Keratinocyte (primary cell): ENCODE measurements around the gene PREP. TPM values are rescaled to one million over a fixed set of nuclear protein-coding genes. Genes with fewer than 3 reads are reported as not detected.
"Not testable (repeated sequence)": the region's sequence is repeated elsewhere in the genome, so short reads cannot be mapped to it uniquely, and the experiment has no call there.

Experiments
- DNase-seq: peaks from one replicate; pipeline ENCODE4 v3.0.0-alpha.2; 2011; ENCODE audit warnings: low read depth, missing footprints, low spot score
- FAIRE-seq: peaks from 2 replicates; lab custom pipeline; 2011; peaks lifted over from hg19 to GRCh38; lab: Jason Lieb, UNC
- H2AFZ ChIP-seq: 2 replicates; pipeline ENCODE4 v1.6.0; 2012; ENCODE audit warnings: low read length, control low read depth, inconsistent platforms; ENCODE audit not compliant: control insufficient read depth
- H3K27ac ChIP-seq: 2 replicates; pipeline ENCODE4 v1.5.1; 2011; ENCODE audit warnings: low read length; ENCODE audit not compliant: control insufficient read depth, insufficient read depth
- H3K27me3 ChIP-seq: 3 replicates; pipeline ENCODE4 v1.6.0; 2011; ENCODE audit warnings: low read length; ENCODE audit not compliant: control insufficient read depth, insufficient read depth; ENCODE audit errors: extremely low read depth
- H3K36me3 ChIP-seq, 2 experiments: 2 replicates in 1 of 2; 3 replicates in 1 of 2; pipeline ENCODE4 v1.5.1; 2011; ENCODE audit warnings: low read length in 2 of 2, mild to moderate bottlenecking in 1 of 2; ENCODE audit not compliant: control insufficient read depth in 2 of 2, insufficient read depth in 2 of 2; ENCODE audit errors: extremely low read depth in 1 of 2
- H3K4me1 ChIP-seq: 3 replicates; pipeline ENCODE4 v1.5.1; 2011; ENCODE audit warnings: low read length; ENCODE audit not compliant: control insufficient read depth, insufficient read depth; ENCODE audit errors: extremely low read depth
- H3K4me2 ChIP-seq: 3 replicates; pipeline ENCODE4 v1.6.0; 2011; ENCODE audit warnings: low read depth, low read length; ENCODE audit not compliant: control insufficient read depth, insufficient read depth; ENCODE audit errors: extremely low read depth
- H3K4me3 ChIP-seq, 3 experiments: fragments of 200-600 bp in 1 of 3; sonication (generic) in 1 of 3; 2 replicates in 2 of 3; 3 replicates in 1 of 3; pipeline ENCODE4 v1.5.1; 2011 to 2016; ENCODE audit warnings: low read length in 3 of 3, mild to moderate bottlenecking in 3 of 3, control low read depth in 2 of 3, inconsistent platforms in 1 of 3, low read depth in 1 of 3, mixed read lengths in 1 of 3, mixed run types in 1 of 3, moderate library complexity in 1 of 3; ENCODE audit not compliant: control insufficient read depth in 2 of 3, insufficient read depth in 2 of 3; ENCODE audit errors: extremely low read depth in 1 of 3
- H3K79me2 ChIP-seq: 2 replicates; pipeline ENCODE4 v1.6.0; 2012; ENCODE audit warnings: low read length; ENCODE audit not compliant: control insufficient read depth, insufficient read depth
- H3K9ac ChIP-seq: 3 replicates; pipeline ENCODE4 v1.6.0; 2011; ENCODE audit warnings: low read length; ENCODE audit not compliant: control insufficient read depth, insufficient read depth; ENCODE audit errors: extremely low read depth
- H3K9me1 ChIP-seq: 3 replicates; pipeline ENCODE4 v1.6.0; 2011; ENCODE audit warnings: low read length; ENCODE audit not compliant: control insufficient read depth, insufficient read depth; ENCODE audit errors: extremely low read depth
- H3K9me3 ChIP-seq: 2 replicates; pipeline ENCODE4 v1.5.1; 2012; ENCODE audit warnings: low read depth, low read length; ENCODE audit not compliant: control insufficient read depth
- H4K20me1 ChIP-seq: 3 replicates; pipeline ENCODE4 v1.6.0; 2011; ENCODE audit warnings: low read length; ENCODE audit not compliant: control insufficient read depth, insufficient read depth; ENCODE audit errors: extremely low read depth
- EZH2 ChIP-seq: IDR thresholded peaks from one replicate; pipeline ENCODE4 v1.6.1; 2012; ENCODE audit warnings: inconsistent platforms, mild to moderate bottlenecking, low read length, moderate library complexity
- dilution Hi-C: fragments of 300-500 bp; cut with MboI; formaldehyde crosslinking; loops from one replicate; pipeline ENCODE4 v1.7.0; 2020; ENCODE audit warnings: low sequenced_read_pairs; ENCODE audit not compliant: extremely low pct_ligation_motif_present
- polyA plus RNA-seq, 5 experiments: library from polyadenylated mRNA; depleted of rRNA in 3 of 5; stranded (reverse) in 3 of 5; stranded (forward) in 1 of 5; unstranded in 1 of 5; fragments of >200 nt; gene quantifications; 1 replicate in 1 of 5; 2 replicates in 3 of 5; 3 replicates in 1 of 5; pipeline versions ENCODE4 v1.2.1 to v1.2.3, GENCODE V29; 2011 to 2012; ENCODE audit warnings: missing spikeins in 2 of 5, low read depth in 1 of 5, low replicate concordance in 1 of 5
- TF ChIP-seq, protein P1 (sequence below), 3 experiments: IDR thresholded peaks in 1 of 3; conservative IDR thresholded peaks in 1 of 3; optimal IDR thresholded peaks in 1 of 3; 2 replicates in 2 of 3; 3 replicates in 1 of 3; pipeline versions ENCODE3 to v1.5.1; 2011; ENCODE audit warnings: low read length in 3 of 3, mild to moderate bottlenecking in 3 of 3, moderate library complexity in 2 of 3, control low read depth in 1 of 3, inconsistent platforms in 1 of 3; ENCODE audit not compliant: insufficient read depth in 2 of 3; ENCODE audit errors: extremely low read depth in 1 of 3

Gene PREP
- polyA plus RNA-seq, 1 donor (not counting 4 experiments of a cell fraction or from before 2014, with no cell fraction given): 48.3 TPM

GRCh38 chr6:105345506-105345905 lies 57.4 kb downstream of the PREP start:
- H4K20me1 ChIP-seq: no peaks in the 10 kb centered on the region

GRCh38 chr6:105344881-105345370 lies 58.0 kb downstream of the PREP start:
- Histone ChIP-seq H3K79me2 (peaks cover 5% of the 10 kb centered on the region), H3K27me3 (no peaks in the 10 kb centered on the region), H2AFZ (no peak overlapping the region), H3K27ac (no peak overlapping the region), H3K4me2 (no peak overlapping the region), H3K9me1 (no peaks in the 10 kb centered on the region), H3K4me3 (no peak overlapping the region), H4K20me1 (no peaks in the 10 kb centered on the region), H3K9me3 (no peaks in the 10 kb centered on the region), H3K4me1 (peaks cover 15% of the 10 kb centered on the region), H3K9ac (no peak overlapping the region), H3K36me3 (peaks cover 8 to 10% of the 10 kb centered on the region in 2 experiments)
- TF ChIP-seq EZH2: no peak
- TF ChIP-seq, protein P1, sequence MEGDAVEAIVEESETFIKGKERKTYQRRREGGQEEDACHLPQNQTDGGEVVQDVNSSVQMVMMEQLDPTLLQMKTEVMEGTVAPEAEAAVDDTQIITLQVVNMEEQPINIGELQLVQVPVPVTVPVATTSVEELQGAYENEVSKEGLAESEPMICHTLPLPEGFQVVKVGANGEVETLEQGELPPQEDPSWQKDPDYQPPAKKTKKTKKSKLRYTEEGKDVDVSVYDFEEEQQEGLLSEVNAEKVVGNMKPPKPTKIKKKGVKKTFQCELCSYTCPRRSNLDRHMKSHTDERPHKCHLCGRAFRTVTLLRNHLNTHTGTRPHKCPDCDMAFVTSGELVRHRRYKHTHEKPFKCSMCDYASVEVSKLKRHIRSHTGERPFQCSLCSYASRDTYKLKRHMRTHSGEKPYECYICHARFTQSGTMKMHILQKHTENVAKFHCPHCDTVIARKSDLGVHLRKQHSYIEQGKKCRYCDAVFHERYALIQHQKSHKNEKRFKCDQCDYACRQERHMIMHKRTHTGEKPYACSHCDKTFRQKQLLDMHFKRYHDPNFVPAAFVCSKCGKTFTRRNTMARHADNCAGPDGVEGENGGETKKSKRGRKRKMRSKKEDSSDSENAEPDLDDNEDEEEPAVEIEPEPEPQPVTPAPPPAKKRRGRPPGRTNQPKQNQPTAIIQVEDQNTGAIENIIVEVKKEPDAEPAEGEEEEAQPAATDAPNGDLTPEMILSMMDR (optimal IDR thresholded peaks at IDR 0.05 in 1 of 3, IDR thresholded peaks at IDR 0.05 in 1 of 3, conservative IDR thresholded peaks at IDR 0.05 in 1 of 3; ENCODE audit: extremely low read depth in 1 of 3, insufficient read depth in 2 of 3, low read length in 3 of 3): no peak
- no peak for DNase-seq
- dilution Hi-C loops: no loop called here
- no peak for FAIRE-seq

More at GRCh38 chr6:105345506-105345905, 57.4 kb downstream of the PREP start:
- DNase-seq (no peak), FAIRE-seq (peak; percentile 62)
- Histone ChIP-seq H3K9me1 (no peaks in the 10 kb centered on the region), H3K27me3 (no peaks in the 10 kb centered on the region), H3K9ac (no peak overlapping the region), H3K79me2 (peaks cover 5% of the 10 kb centered on the region), H3K4me1 (peaks cover 15% of the 10 kb centered on the region), H3K9me3 (no peaks in the 10 kb centered on the region), H3K4me2 (no peak overlapping the region), H2AFZ (no peak overlapping the region), H3K36me3 (peaks cover 8 to 11% of the 10 kb centered on the region in 2 experiments), H3K4me3 (no peak overlapping the region), H3K27ac (peak overlapping the region; percentile 13)
- dilution Hi-C loops: no loop called here
- TF ChIP-seq EZH2: no peak
- TF ChIP-seq, protein P1 (optimal IDR thresholded peaks at IDR 0.05 in 1 of 3, IDR thresholded peaks at IDR 0.05 in 1 of 3, conservative IDR thresholded peaks at IDR 0.05 in 1 of 3; ENCODE audit: extremely low read depth in 1 of 3, insufficient read depth in 2 of 3, low read length in 3 of 3): no peak

- H3K4me2 ChIP-seq, H3K9me3 ChIP-seq, H3K27ac ChIP-seq, H3K9me1 ChIP-seq, DNase-seq, H3K4me3 ChIP-seq, H3K79me2 ChIP-seq, H3K4me1 ChIP-seq, H2AFZ ChIP-seq, H3K27me3 ChIP-seq, H3K36me3 ChIP-seq, FAIRE-seq, H3K9ac ChIP-seq, H4K20me1 ChIP-seq, dilution Hi-C loops: not testable (repeated sequence)
Measured at GRCh38 chr6:105338350-105338983, 64.4 kb downstream of the PREP start.
